ENCODE data around the gene LGR6. TPM values are rescaled to one million over a fixed set of nuclear protein-coding genes. Genes with fewer than 3 reads are reported as not detected.
A peak's percentile ranks its signal among the peaks of the same experiment; 100 is the strongest.

Gene LGR6
- total RNA-seq, 4 donors from 2014 or later: under 0.01 to 1.2 (median 0.78) TPM; not detected in 1

DNA sequence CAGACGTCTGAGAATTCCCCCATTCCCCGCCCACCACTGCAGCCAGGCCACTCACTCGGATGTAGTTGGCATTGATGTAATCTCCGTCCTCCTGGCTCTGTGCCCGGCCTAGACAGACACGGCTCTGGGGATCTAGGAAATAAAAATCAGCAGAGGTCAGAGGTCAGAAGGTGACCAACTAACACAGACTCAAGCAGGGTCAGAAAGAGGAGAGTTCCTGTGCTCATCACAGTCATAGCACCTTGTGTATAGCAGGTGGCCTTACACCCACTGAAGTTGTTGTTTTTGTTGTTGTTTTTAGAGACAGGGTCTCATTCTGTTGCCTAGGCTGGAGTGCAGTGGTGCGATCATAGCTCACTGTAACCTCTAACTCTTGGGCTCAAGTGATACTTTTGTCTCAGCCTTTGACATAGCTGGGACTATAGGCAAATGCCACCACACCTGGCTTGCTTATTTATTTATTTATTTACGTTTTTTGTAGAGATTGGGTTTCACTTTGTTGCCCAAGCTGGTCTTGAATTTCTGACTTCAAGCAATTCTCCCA is 38.0 kb upstream of the LGR6 start:
- peaks cover 0 to 20% (median 0%) of the 10 kb centered on the region in 4 donors for H3K27me3 ChIP-seq
- no peak overlapping the region for H3K4me3 ChIP-seq
- DNase-seq (ENCODE audit: extremely low spot score): no peak
- no peaks in the 10 kb centered on the region for H3K9me3 ChIP-seq
- TF ChIP-seq POLR2A (IDR thresholded peaks at IDR 0.05; ENCODE audit: low read depth) (no peak), POLR2AphosphoS5 (IDR thresholded peaks at IDR 0.05) (no peak), EP300 (IDR thresholded peaks at IDR 0.05) (no peak)
- TF ChIP-seq, protein P1, sequence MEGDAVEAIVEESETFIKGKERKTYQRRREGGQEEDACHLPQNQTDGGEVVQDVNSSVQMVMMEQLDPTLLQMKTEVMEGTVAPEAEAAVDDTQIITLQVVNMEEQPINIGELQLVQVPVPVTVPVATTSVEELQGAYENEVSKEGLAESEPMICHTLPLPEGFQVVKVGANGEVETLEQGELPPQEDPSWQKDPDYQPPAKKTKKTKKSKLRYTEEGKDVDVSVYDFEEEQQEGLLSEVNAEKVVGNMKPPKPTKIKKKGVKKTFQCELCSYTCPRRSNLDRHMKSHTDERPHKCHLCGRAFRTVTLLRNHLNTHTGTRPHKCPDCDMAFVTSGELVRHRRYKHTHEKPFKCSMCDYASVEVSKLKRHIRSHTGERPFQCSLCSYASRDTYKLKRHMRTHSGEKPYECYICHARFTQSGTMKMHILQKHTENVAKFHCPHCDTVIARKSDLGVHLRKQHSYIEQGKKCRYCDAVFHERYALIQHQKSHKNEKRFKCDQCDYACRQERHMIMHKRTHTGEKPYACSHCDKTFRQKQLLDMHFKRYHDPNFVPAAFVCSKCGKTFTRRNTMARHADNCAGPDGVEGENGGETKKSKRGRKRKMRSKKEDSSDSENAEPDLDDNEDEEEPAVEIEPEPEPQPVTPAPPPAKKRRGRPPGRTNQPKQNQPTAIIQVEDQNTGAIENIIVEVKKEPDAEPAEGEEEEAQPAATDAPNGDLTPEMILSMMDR (IDR thresholded peaks at IDR 0.05): no peak
- 40% methylated on average over 5 of the region's 8 CpGs for WGBS
- H3K27ac ChIP-seq (replicated peaks in 1 of 4): no peak overlapping the region
- intact Hi-C loops (cut with DNase I): no loop called here
- H3K4me1 ChIP-seq: peaks cover 0 to 11% (median 9%) of the 10 kb centered on the region in 4 donors
- H3K36me3 ChIP-seq: no peaks in the 10 kb centered on the region

DNA sequence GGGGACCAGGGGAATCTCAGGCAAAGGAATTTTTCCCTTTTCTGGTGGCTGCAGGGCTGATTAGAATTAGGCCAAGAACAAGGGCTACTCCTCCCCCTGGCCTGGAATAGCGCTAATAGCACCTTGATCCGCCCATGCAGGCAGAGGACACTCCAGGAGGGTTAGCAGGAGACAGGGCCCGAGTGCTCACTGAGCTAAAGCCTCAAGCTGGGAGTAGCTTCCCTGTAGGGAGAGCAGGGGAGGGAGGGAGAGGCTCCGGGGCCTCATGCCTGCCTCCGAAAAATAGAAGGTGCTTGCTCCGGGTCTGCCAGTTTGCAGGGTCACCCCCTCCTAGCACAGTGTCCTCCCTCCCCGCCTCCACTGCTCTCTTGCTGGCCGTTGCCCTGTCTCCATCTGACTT is 37.0 kb upstream of the LGR6 start:
- intact Hi-C loops (cut with DNase I): no loop called here
- Histone ChIP-seq H3K4me1 (peaks cover 0 to 11% (median 9%) of the 10 kb centered on the region in 4 donors), H3K4me3 (no peak overlapping the region), H3K9me3 (no peaks in the 10 kb centered on the region), H3K36me3 (no peaks in the 10 kb centered on the region), H3K27ac (replicated peaks in 1 of 4) (no peak overlapping the region), H3K27me3 (peaks cover 0 to 20% (median 0%) of the 10 kb centered on the region in 4 donors)
- no peak for TF ChIP-seq POLR2A (IDR thresholded peaks at IDR 0.05; ENCODE audit: low read depth)
- TF ChIP-seq EP300 (IDR thresholded peaks at IDR 0.05): no peak
- no peak for TF ChIP-seq POLR2AphosphoS5 (IDR thresholded peaks at IDR 0.05)
- WGBS: 78% methylated on average over 8 of the region's 8 CpGs
- no peak for DNase-seq (ENCODE audit: extremely low spot score)

DNA sequence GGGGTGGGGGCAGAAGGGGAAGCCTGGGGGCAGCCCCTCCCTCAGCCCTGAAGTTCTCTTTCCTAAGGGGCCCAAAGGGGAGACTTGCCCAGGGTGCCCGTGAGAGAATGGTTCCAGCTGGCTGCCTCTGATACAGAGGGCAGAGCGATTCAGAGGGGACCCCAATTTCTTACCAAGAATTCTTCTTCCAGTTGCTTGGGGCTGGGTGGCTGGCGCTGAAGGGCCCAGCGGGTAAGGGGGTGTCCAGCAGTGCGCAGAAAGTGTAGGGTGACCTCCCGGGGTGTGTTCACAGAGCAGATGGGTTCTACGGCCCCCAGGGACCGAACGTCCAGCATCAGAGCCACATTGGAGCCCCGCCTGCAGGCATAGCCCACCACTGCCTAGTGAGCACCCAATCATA is 35.7 kb upstream of the LGR6 start:
- Histone ChIP-seq H3K9me3 (no peaks in the 10 kb centered on the region), H3K36me3 (no peaks in the 10 kb centered on the region), H3K4me1 (peaks cover 0 to 11% (median 9%) of the 10 kb centered on the region in 4 donors), H3K27ac (replicated peaks in 1 of 4) (no peak overlapping the region), H3K4me3 (no peak overlapping the region), H3K27me3 (peaks cover 0 to 20% (median 0%) of the 10 kb centered on the region in 4 donors)
- intact Hi-C loops (cut with DNase I): no loop called here
- DNase-seq (ENCODE audit: extremely low spot score): no peak
- 87% methylated on average over 10 of the region's 10 CpGs for WGBS
- TF ChIP-seq POLR2AphosphoS5 (IDR thresholded peaks at IDR 0.05): no peak
- no peak for TF ChIP-seq POLR2A (IDR thresholded peaks at IDR 0.05; ENCODE audit: low read depth)
- TF ChIP-seq, protein P1 (IDR thresholded peaks at IDR 0.05): no peak
- no peak for TF ChIP-seq EP300 (IDR thresholded peaks at IDR 0.05)

DNA sequence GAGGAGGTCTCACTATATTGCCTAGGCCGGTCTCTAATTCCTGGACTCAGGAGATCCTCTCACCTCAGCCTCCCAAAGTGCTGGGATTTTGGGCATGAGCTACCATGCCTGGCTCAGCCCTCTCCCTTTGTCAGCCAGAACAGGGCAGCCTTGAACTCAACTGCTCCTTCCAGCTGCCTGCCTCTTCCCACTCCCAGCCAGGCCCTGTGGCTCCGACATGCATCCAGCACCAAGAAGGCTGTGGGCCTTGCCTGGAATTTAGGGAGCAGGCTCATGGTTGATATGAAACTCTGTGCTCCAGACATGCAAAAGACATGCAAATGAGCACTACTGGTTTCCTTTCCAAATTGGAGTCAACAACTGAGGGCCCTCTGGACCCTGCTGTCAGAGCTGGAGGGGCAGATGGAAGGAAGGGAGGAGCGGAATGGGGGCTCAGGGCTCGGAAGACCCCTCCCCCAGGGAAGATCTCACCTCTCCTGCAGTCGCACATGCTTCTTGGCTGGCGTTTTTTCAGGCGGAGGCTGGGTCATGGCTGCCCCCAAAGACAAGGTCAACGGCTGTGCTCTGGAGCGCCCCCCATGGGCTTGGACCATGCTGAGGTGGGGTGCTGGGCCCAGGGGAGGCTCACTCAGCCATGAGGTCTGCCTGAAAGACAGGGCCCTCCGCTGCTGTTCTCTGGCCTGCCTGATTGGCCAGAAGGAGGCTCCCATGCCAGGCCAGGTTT is 34.6 kb upstream of the LGR6 start:
- DNase-seq (ENCODE audit: extremely low spot score): no peak
- Histone ChIP-seq H3K27me3 (peaks cover 0 to 16% (median 0%) of the 10 kb centered on the region in 4 donors), H3K4me3 (peak overlapping the region in 2 of 4 donors; percentile 7 to 25), H3K36me3 (no peaks in the 10 kb centered on the region), H3K27ac (replicated peaks in 1 of 4) (no peak overlapping the region), H3K4me1 (peaks cover 0 to 11% (median 9%) of the 10 kb centered on the region in 4 donors), H3K9me3 (no peaks in the 10 kb centered on the region)
- intact Hi-C loops (cut with DNase I): no loop called here
- TF ChIP-seq POLR2A (IDR thresholded peaks at IDR 0.05; ENCODE audit: low read depth): no peak
- TF ChIP-seq POLR2AphosphoS5 (IDR thresholded peaks at IDR 0.05): no peak
- TF ChIP-seq, protein P1 (IDR thresholded peaks at IDR 0.05): no peak
- TF ChIP-seq EP300 (IDR thresholded peaks at IDR 0.05): no peak
- 80% methylated on average over 10 of the region's 10 CpGs for WGBS

All from esophagus muscularis mucosa (tissue), 4 donors.